SK-N-SH (cell line): ENCODE data around the gene NBPF12. TPM values are rescaled to one million over a fixed set of nuclear protein-coding genes. Genes with fewer than 3 reads are reported as not detected.
"Not testable (repeated sequence)": the region's sequence is repeated elsewhere in the genome, so short reads cannot be mapped to it uniquely, and the experiment has no call there.

Experiments
- CTCF ChIA-PET: fragments of 300-600, 350-600 bp; formaldehyde crosslinking; extraction: SDS; loops from one replicate; lab custom pipeline; 2021; lab: Yijun Ruan, JAX
- POLR2A ChIA-PET: fragments of 350-600 bp; sonication (Branson Sonifier 250); formaldehyde crosslinking; extraction: SDS; loops from one replicate; lab custom pipeline; 2020; ENCODE audit warnings: antibody characterized with exemption, inconsistent platforms; lab: Yijun Ruan, JAX
- DNase-seq: peaks from one replicate; pipeline ENCODE4 v3.0.0; 2012
- H2AFZ ChIP-seq: fragments of 200-600 bp; sonication (generic); 2 replicates; pipeline ENCODE4 v1.8.1; 2016; ENCODE audit warnings: antibody characterized with exemption, mild to moderate bottlenecking, low read depth
- H3F3A ChIP-seq: fragments of 200-600 bp; sonication (generic); replicated peaks from 2 replicates; pipeline ENCODE3; 2016; ENCODE audit warnings: antibody characterized with exemption, mild to moderate bottlenecking; ENCODE audit not compliant: insufficient read depth
- H3K27ac ChIP-seq, 2 experiments: fragments of 200-500 bp in 1 of 2; fragments of 200-600 bp in 1 of 2; sonication (Bioruptor generic) in 1 of 2; sonication (generic), shearing (Covaris generic) in 1 of 2; 2 replicates each; pipeline versions ENCODE4 v1.5.1 to v1.6.1; 2014 to 2016; ENCODE audit warnings: low read depth in 2 of 2, inconsistent platforms in 1 of 2, low read length in 1 of 2, mild to moderate bottlenecking in 1 of 2, mixed read lengths in 1 of 2
- H3K27me3 ChIP-seq: fragments of 200-600 bp; sonication (generic), shearing (Covaris generic); 2 replicates; pipeline ENCODE4 v1.6.1; 2016; ENCODE audit warnings: mixed run types; ENCODE audit not compliant: insufficient read depth
- H3K36me3 ChIP-seq, 2 experiments: fragments of 200-500 bp in 1 of 2; fragments of 200-600 bp in 1 of 2; sonication (Bioruptor generic) in 1 of 2; sonication (generic) in 1 of 2; replicated peaks in 1 of 2; 2 replicates each; pipeline versions ENCODE3 to v1.5.1; 2014 to 2016; ENCODE audit warnings: low read length in 1 of 2, mild to moderate bottlenecking in 1 of 2; ENCODE audit not compliant: insufficient read depth in 2 of 2, control insufficient read depth in 1 of 2
- H3K4me1 ChIP-seq, 2 experiments: fragments of 200-500 bp in 1 of 2; fragments of 200-600 bp in 1 of 2; sonication (Bioruptor generic) in 1 of 2; sonication (generic), shearing (Covaris generic) in 1 of 2; 2 replicates each; pipeline versions ENCODE4 v1.5.1 to v1.6.1; 2014 to 2016; ENCODE audit warnings: low read depth in 1 of 2, low read length in 1 of 2, mixed run types in 1 of 2; ENCODE audit not compliant: insufficient read depth in 2 of 2, control insufficient read depth in 1 of 2
- H3K4me2 ChIP-seq: fragments of 200-600 bp; sonication (generic), shearing (Covaris generic); 2 replicates; pipeline ENCODE4 v1.6.1; 2017; ENCODE audit warnings: mixed run types
- H3K4me3 ChIP-seq, 2 experiments: fragments of 200-500 bp in 1 of 2; fragments of 200-600 bp in 1 of 2; sonication (Bioruptor generic) in 1 of 2; sonication (generic), shearing (Covaris generic) in 1 of 2; 2 replicates each; pipeline versions ENCODE4 v1.5.1 to v1.8.1; 2014 to 2016; ENCODE audit warnings: low read depth in 2 of 2, inconsistent platforms in 1 of 2, low read length in 1 of 2, mild to moderate bottlenecking in 1 of 2, mixed read lengths in 1 of 2, moderate library complexity in 1 of 2
- H3K79me2 ChIP-seq: fragments of 200-600 bp; sonication (generic); 2 replicates; pipeline ENCODE4 v1.8.1; 2017; ENCODE audit warnings: mild to moderate bottlenecking; ENCODE audit not compliant: insufficient read depth
- H3K9ac ChIP-seq: fragments of 200-600 bp; sonication (generic); 2 replicates; pipeline ENCODE4 v1.6.1; 2017; ENCODE audit warnings: mixed run types
- H3K9me2 ChIP-seq: fragments of 200-600 bp; sonication (generic); 2 replicates; pipeline ENCODE4 v1.6.1; 2017; ENCODE audit warnings: mixed run types
- H3K9me3 ChIP-seq: fragments of 200-600 bp; sonication (generic); 2 replicates; pipeline ENCODE4 v1.6.1; 2017; ENCODE audit warnings: mixed run types, mild to moderate bottlenecking, moderate library complexity
- H4K20me1 ChIP-seq: fragments of 200-600 bp; sonication (generic); 2 replicates; pipeline ENCODE4 v1.6.1; 2017; ENCODE audit warnings: mild to moderate bottlenecking, mixed run types; ENCODE audit not compliant: insufficient read depth
- WGBS: methylation state at CpG from one replicate; pipeline ENCODE4 v1.1.6; 2017; ENCODE audit warnings: low lambda C conversion rate; 5-methylcytosine and 5-hydroxymethylcytosine counted together
- polyA plus RNA-seq, 3 experiments: library from polyadenylated mRNA; depleted of rRNA; stranded (reverse); fragments of >200 nt; gene quantifications; 2 replicates each; pipeline ENCODE4 v1.2.3, GENCODE V29; 2012
- TF ChIP-seq, protein P1 (sequence below): fragments of 200-600 bp; sonication (generic); IDR thresholded peaks from 2 replicates; pipeline ENCODE4 v1.6.1; 2017; ENCODE audit warnings: antibody characterized with exemption, mild to moderate bottlenecking, moderate library complexity

Gene NBPF12
- polyA plus RNA-seq, 1 of the 3 experiments (the other 2 are of a cell fraction), result 6.0 TPM

DNA sequence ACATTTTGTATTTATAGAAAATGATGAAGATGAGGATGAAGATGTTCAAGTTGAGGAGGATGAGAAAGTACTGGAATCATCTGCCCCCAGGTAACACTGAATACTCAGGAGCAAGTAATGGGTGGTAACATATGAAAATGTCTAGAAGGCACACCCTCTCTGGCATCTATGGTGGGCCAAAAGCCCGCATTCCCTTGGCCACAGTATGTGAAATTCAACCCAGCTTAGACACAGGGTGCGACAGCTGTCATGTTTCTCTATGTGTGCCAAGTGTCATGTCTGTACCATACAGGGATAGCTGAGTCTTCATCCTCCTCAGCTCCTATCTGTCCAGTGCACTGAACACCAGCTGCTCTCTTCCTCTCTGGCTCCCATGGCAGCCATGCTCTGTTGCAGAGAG lies 26.2 kb downstream of the NBPF12 start:
- WGBS, result 100% methylated on average over 1 of the region's 2 CpGs
- H4K20me1 ChIP-seq, H3K4me2 ChIP-seq, H2AFZ ChIP-seq, CTCF ChIA-PET, H3K9ac ChIP-seq, POLR2A ChIA-PET, H3K4me3 ChIP-seq, DNase-seq, H3K4me1 ChIP-seq, H3K27ac ChIP-seq, H3K79me2 ChIP-seq, H3K9me3 ChIP-seq, H3K27me3 ChIP-seq, H3K9me2 ChIP-seq, H3K36me3 ChIP-seq, H3F3A ChIP-seq: not testable (repeated sequence)

DNA sequence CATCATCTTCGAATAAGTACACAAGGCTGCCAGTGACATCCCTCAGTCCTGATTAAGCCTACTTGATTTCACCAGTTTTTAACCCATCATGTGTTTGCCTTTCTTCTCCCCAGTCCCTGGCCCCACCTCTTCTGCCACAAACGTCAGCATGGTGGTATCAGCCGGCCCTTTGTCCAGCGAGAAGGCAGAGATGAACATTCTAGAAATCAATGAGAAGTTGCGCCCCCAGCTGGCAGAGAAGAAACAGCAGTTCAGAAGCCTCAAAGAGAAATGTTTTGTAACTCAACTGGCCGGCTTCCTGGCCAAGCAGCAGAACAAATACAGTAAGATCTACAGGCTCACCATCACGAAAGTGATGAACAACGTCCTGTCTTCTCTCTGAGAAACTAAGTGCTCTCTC lies 28.2 kb downstream of the NBPF12 start:
- H3K9ac ChIP-seq, CTCF ChIA-PET, POLR2A ChIA-PET, H3K4me2 ChIP-seq, H3K79me2 ChIP-seq, H3K9me3 ChIP-seq, H3K27ac ChIP-seq, H4K20me1 ChIP-seq, H3K9me2 ChIP-seq, H3K36me3 ChIP-seq, H3K27me3 ChIP-seq, H3K4me3 ChIP-seq, DNase-seq, H3F3A ChIP-seq, H3K4me1 ChIP-seq, H2AFZ ChIP-seq: not testable (repeated sequence)
- TF ChIP-seq, protein P1, sequence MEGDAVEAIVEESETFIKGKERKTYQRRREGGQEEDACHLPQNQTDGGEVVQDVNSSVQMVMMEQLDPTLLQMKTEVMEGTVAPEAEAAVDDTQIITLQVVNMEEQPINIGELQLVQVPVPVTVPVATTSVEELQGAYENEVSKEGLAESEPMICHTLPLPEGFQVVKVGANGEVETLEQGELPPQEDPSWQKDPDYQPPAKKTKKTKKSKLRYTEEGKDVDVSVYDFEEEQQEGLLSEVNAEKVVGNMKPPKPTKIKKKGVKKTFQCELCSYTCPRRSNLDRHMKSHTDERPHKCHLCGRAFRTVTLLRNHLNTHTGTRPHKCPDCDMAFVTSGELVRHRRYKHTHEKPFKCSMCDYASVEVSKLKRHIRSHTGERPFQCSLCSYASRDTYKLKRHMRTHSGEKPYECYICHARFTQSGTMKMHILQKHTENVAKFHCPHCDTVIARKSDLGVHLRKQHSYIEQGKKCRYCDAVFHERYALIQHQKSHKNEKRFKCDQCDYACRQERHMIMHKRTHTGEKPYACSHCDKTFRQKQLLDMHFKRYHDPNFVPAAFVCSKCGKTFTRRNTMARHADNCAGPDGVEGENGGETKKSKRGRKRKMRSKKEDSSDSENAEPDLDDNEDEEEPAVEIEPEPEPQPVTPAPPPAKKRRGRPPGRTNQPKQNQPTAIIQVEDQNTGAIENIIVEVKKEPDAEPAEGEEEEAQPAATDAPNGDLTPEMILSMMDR, result peak; percentile 48
- WGBS, result 52% methylated on average over 6 of the region's 8 CpGs

DNA sequence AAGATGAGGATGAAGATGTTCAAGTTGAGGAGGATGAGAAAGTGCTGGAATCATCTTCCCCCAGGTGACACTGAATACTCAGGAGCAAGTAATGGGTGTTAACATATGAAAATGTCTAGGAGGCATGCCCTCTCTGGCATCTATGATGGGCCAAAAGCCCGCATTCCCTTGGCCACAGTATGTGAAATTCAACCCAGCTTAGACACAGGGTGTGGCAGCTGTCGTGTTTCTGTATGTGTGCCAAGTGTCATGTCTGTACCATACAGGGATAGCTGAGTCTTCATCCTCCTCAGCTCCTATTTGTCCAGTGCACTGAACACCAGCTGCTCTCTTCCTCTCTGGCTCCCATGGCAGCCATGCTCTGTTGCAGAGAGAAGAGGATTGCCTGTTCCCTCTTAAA lies 32.5 kb downstream of the NBPF12 start:
- POLR2A ChIA-PET, H3K9ac ChIP-seq, H3K9me3 ChIP-seq, H2AFZ ChIP-seq, H3F3A ChIP-seq, H3K27me3 ChIP-seq, H3K4me2 ChIP-seq, H3K9me2 ChIP-seq, H4K20me1 ChIP-seq, DNase-seq, H3K79me2 ChIP-seq, H3K4me3 ChIP-seq, CTCF ChIA-PET, H3K27ac ChIP-seq, H3K4me1 ChIP-seq, H3K36me3 ChIP-seq: not testable (repeated sequence)
- no CpG with 5 or more reads among the region's 2 CpGs for WGBS

DNA sequence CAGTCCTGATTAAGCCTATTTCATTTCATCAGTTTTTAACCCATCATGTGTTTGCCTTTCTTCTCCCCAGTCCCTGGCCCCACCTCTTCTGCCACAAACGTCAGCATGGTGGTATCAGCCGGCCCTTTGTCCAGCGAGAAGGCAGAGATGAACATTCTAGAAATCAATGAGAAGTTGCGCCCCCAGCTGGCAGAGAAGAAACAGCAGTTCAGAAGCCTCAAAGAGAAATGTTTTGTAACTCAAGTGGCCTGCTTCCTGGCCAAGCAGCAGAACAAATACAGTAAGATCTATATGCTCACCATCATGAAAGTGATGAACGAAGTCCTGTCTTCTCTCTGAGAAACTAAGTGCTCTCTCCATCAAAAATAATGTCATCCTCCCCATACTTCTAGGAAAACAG lies 34.6 kb downstream of the NBPF12 start:
- not testable (repeated sequence) for H2AFZ ChIP-seq, H4K20me1 ChIP-seq

DNA sequence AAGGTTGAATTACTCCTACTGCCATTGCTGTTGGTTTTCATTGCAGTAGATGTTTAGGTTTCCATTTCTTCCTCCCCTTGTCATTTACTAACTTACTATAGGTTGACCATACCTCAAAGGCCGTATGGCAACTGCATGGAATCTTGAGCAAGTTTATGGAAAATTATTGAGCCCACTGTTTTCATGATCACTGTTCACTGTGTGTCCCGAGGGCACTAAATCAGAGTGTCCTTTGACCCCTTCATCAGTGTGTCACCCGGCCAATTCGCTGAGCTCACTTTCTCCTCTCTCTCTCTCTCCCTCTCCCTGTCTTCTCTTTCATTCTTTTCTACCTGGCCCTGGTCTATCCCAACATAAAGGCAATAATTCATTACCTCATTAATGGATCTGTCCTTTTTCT lies 47.7 kb downstream of the NBPF12 start:
- POLR2A ChIA-PET, H3K9ac ChIP-seq, H3K27ac ChIP-seq, H3K4me3 ChIP-seq, H4K20me1 ChIP-seq, H3K4me2 ChIP-seq, H2AFZ ChIP-seq, H3K79me2 ChIP-seq, DNase-seq, H3K9me3 ChIP-seq, H3K36me3 ChIP-seq, H3K27me3 ChIP-seq, H3K9me2 ChIP-seq, H3K4me1 ChIP-seq, H3F3A ChIP-seq, CTCF ChIA-PET: not testable (repeated sequence)
- WGBS, result 76% methylated on average over 4 of the region's 4 CpGs

More for the DNA sequence above, 34.6 kb downstream of the NBPF12 start:
- H3F3A ChIP-seq, H3K9me3 ChIP-seq, H3K4me1 ChIP-seq, DNase-seq, CTCF ChIA-PET, H3K27ac ChIP-seq, H3K4me2 ChIP-seq, H3K79me2 ChIP-seq, H3K4me3 ChIP-seq, H3K27me3 ChIP-seq, H3K9me2 ChIP-seq, H3K36me3 ChIP-seq, POLR2A ChIA-PET, H3K9ac ChIP-seq: not testable (repeated sequence)
- WGBS, result 63% methylated on average over 5 of the region's 5 CpGs
- TF ChIP-seq, protein P1, result peak; percentile 32; the same call in 1 of the 2 replicates
